Upper lobe of left lung (tissue), 4 donors: ENCODE results near the gene PROKR1.

Experiments used
- CTCF ChIP-seq, 6 experiments: fragments of 450-650 bp in 4 of 6; fragments of 200-600 bp in 2 of 6; sonication (generic) in 2 of 6; IDR thresholded peaks; one replicate each; pipeline ENCODE4 v1.5.1; 2016 to 2019; ENCODE audit warnings: antibody characterized with exemption in 6 of 6
- EP300 ChIP-seq, 4 donors: sonication (generic); formaldehyde crosslinking; IDR thresholded peaks; one replicate each; pipeline ENCODE4 v1.5.1; 2017; ENCODE audit warnings: antibody characterized with exemption in 4 of 4, control low read depth in 2 of 4
- POLR2A ChIP-seq, 4 donors: fragments of 450-650 bp; IDR thresholded peaks; one replicate each; pipeline ENCODE4 v1.5.1; 2016 to 2017; ENCODE audit warnings: antibody characterized with exemption in 4 of 4, mild to moderate bottlenecking in 2 of 4
- POLR2AphosphoS5 ChIP-seq, 2 donors: sonication (generic); formaldehyde crosslinking; IDR thresholded peaks; one replicate each; pipeline ENCODE4 v1.5.1; 2017; ENCODE audit warnings: antibody characterized with exemption in 2 of 2

GRCh38 chr2:68696554-68696953, 53.2 kb downstream of the PROKR1 start:
- TF ChIP-seq POLR2A (IDR thresholded peaks at IDR 0.05) (no peak), CTCF (IDR thresholded peaks at IDR 0.05) (no peak), EP300 (IDR thresholded peaks at IDR 0.05) (no peak), POLR2AphosphoS5 (IDR thresholded peaks at IDR 0.05) (no peak)
